Measurements from ENCODE around the gene TCFL5. TPM values are rescaled to one million over a fixed set of nuclear protein-coding genes. Genes with fewer than 3 reads are reported as not detected.

Gene TCFL5
- total and polyA plus RNA-seq, 10 of the 15 experiments (the other 5 are each of a cell fraction or from before 2014, with no cell fraction given), result 0.48 to 8.1 (median 3.8) TPM

DNA sequence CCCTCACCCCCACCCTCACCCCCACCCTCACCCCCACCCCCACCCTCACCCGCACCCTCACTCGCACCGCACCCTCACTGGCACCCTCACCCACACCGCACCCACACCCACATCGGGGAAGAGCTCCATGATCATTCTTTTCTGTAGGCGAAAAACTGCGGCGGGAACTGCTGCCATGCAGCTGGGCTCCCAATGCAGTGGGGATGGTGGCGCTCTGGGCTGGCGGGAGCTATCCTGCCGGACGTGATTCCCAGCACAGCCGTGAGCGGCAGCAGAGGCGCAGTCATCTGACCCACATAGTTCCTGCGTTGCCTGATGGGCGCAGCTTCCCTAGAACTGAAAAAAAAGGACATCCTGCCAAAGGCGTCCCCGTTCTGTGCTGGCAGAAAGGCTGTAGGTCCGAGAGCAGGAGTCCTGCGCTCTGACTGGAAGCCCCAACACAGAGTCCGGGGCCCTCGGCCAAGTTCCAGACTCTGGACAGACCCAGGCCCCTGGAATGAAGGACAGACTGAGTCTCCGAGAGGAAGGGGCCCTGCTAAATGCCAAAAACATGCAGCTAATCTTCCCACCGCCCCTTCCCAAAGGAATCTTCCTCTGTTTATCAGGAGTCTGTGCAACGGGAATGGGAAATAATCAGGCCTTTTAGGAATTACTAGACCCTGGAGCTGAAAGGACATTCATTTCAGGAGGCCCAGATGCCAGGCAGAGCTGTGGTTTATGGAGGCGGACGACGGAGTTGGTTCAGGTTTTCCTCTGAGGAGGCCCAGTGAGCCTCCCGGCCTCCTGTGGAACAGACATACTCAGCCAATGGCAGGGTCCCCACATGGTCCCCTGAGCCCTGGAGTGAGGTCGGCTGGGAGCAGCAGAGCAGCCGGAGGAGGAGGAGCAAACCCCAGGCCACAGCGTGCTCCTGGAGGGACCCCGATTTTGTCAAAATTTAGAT, 14.1 kb upstream of the TCFL5 start (continued):
- TF ChIP-seq ASH2L (IDR thresholded peaks at IDR 0.05; ENCODE audit: borderline replicate concordance, low read depth), result no peak

DNA sequence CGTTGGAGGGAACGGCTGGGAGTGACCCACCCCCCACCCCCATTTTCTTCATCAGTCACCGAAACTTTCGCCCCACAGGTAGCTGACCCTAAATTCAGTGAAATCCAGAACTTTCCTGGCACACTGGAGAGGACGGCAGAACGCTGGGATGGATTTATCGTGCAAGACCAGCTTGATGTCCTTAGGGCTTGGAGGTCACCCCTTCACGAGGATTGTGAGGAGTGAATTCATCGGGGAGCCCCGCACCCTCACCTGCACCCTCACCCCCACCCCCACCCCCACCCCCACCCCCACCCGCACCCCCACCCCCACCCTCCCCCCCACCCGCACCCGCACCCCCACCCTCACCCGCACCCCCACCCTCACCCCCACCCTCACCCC, 13.3 kb upstream of the TCFL5 start:
- no peak for DNase-seq (ENCODE audit: low read depth, low spot score)
- RAD21 ChIA-PET (ENCODE audit: unreplicated experiment), result no interaction called here
- no TSS peak for BruUV-seq (replicated peaks)
- intact Hi-C loops (cut with micrococcal nuclease; ENCODE audit: unreplicated experiment), result no loop called here
- ATAC-seq, result no peak
- H2AFZ ChIP-seq (ENCODE audit: control insufficient read depth, low read depth, low read length), result no peak overlapping the region
- TF ChIP-seq YBX1 (IDR thresholded peaks at IDR 0.05), result no peak
- TF ChIP-seq NR2C1 (IDR thresholded peaks at IDR 0.05), result no peak
- TF ChIP-seq KDM1A (IDR thresholded peaks at IDR 0.05; ENCODE audit: borderline replicate concordance), result no peak
- no peak for TF ChIP-seq NR2C2 (IDR thresholded peaks at IDR 0.05; ENCODE audit: borderline replicate concordance, control insufficient read depth, insufficient read length, low read depth)
- H3K4me2 ChIP-seq (ENCODE audit: control insufficient read depth, insufficient read depth), result no peak overlapping the region
- H3K79me2 ChIP-seq (ENCODE audit: control insufficient read depth, insufficient read depth, low read length), result no peaks in the 10 kb centered on the region
- H3K27me3 ChIP-seq (replicated peaks in 1 of 2; ENCODE audit: control insufficient read depth in 2 of 2, insufficient read depth in 2 of 2, low read length in 1 of 2), result no peaks in the 10 kb centered on the region; a peak in 1 of 4 replicates
- WGBS (ENCODE audit: insufficient coverage, insufficient replicate concordance, low lambda C conversion rate, missing lambda C conversion rate), result 84% methylated on average over 9 of the region's 14 CpGs
- no peak overlapping the region for H3K4me3 ChIP-seq
- no peaks in the 10 kb centered on the region for H3K4me1 ChIP-seq (ENCODE audit: control insufficient read depth, insufficient read depth, low read length)
- in situ Hi-C loops (cut with MboI), result no loop called here
- CTCF ChIA-PET, result interaction anchor here (1.1 to 1.3 kb wide), 2 partner anchors 95 to 134 kb away, joined by 4 read pairs; no protein-coding TSS in a partner anchor
- POLR2A ChIA-PET, result no interaction called here
- no peak overlapping the region for H3K27ac ChIP-seq (ENCODE audit: control insufficient read depth, insufficient read depth)
- FAIRE-seq, result no peak
- SMC1A ChIA-PET (ENCODE audit: uncharacterized antibody, unreplicated experiment), result no interaction called here
- no peaks in the 10 kb centered on the region for H3K9me3 ChIP-seq (replicated peaks; ENCODE audit: control insufficient read depth, insufficient read depth, low read length)
- H4K20me1 ChIP-seq (ENCODE audit: control insufficient read depth, insufficient read depth), result no peaks in the 10 kb centered on the region
- no peaks in the 10 kb centered on the region for H3K36me3 ChIP-seq (ENCODE audit: control insufficient read depth in 2 of 2, insufficient read depth in 2 of 2, low read length in 1 of 2)
- H3K9ac ChIP-seq (ENCODE audit: control insufficient read depth, insufficient read depth, low read length), result no peak overlapping the region
